ENCODE data around the gene TREX2.

Gene TREX2

DNA sequence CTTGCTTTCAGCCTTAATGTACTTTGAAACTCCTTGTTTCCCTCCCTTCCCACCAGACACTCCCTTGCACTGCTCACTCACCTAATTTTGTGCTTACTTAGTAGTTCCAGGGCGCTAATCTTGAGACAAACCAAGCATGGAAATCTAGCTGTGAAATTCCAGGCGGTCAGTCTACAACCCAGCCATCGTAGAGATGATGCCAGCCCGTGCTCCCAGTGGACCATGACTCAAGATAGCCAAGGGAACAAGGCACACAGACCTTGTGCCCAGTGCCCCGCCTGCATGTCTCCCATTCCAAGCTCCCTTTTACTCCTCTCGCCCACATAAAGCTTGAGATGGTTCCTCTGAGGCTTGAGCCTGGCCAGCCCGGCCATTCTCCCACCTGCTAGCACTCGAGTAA lies 11.1 kb downstream of the TREX2 start:
- no peak overlapping the region for H2BK15ac ChIP-seq (replicated peaks; ENCODE audit: low read depth)
- H3K4ac ChIP-seq (ENCODE audit: low read depth, low read length), result no peak overlapping the region
- no peaks in the 10 kb centered on the region for H3K36me3 ChIP-seq (ENCODE audit: control insufficient read depth, insufficient read depth, low read length)
- H3K79me2 ChIP-seq (ENCODE audit: control insufficient read depth, insufficient read depth, low read length), result no peaks in the 10 kb centered on the region
- no peaks in the 10 kb centered on the region for H3K79me1 ChIP-seq (ENCODE audit: low read length)
- H3K27ac ChIP-seq (ENCODE audit: low read depth, low read length), result no peak overlapping the region
- no peak overlapping the region for H3K4me2 ChIP-seq (ENCODE audit: low read length)
- H4K5ac ChIP-seq (ENCODE audit: low read length), result no peak overlapping the region
- H2AK5ac ChIP-seq (ENCODE audit: low read length), result no peak overlapping the region
- no peaks in the 10 kb centered on the region for H3K4me1 ChIP-seq (ENCODE audit: control insufficient read depth, low read depth, low read length)
- no peak overlapping the region for H3K18ac ChIP-seq (ENCODE audit: low read length)
- no peak overlapping the region for H4K8ac ChIP-seq (ENCODE audit: low read depth, low read length)
- H3K27me3 ChIP-seq (ENCODE audit: insufficient read depth, low read length, poor library complexity), result no peaks in the 10 kb centered on the region
- H3K9ac ChIP-seq (ENCODE audit: low read length), result no peak overlapping the region
- no peak overlapping the region for H2BK5ac ChIP-seq (ENCODE audit: low read length)
- no peak overlapping the region for H3K56ac ChIP-seq (ENCODE audit: low read length)
- no peak overlapping the region for H2BK120ac ChIP-seq (ENCODE audit: low read depth, low read length)
- H3K4me3 ChIP-seq (ENCODE audit: low read length), result no peak overlapping the region
- no peak overlapping the region for H3K23ac ChIP-seq (ENCODE audit: low read length)
- no CpG with 5 or more reads among the region's 8 CpGs for WGBS (ENCODE audit: extremely low coverage, insufficient coverage, low lambda C conversion rate)
- DNase-seq, result no peak

DNA sequence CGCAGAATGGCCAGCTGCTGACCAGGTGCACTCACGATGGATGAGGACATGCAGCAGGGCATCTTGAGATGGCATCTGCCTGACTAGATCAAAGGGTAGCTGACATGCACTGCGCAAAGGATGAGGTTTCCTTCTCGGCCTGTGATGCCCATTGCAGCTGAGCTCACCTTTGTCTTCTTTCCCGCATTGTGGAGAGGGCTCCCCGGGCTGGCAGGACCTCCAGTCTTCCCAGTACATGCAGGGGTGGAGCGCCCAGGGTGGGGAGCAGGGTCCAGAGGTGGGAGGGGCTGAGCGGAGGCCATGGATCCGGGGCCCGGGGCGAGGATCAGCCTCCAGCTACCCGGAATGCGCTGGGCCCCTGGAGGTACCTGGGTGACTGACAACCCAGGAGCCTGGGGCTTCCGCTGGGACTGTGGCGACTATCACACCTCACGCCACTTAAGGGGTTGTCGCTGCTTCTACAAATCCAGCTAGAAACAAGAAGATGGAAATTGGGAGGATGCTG lies 12.0 kb downstream of the TREX2 start:
- H4K8ac ChIP-seq (ENCODE audit: low read depth, low read length), result no peak overlapping the region
- H3K4me3 ChIP-seq (ENCODE audit: low read length), result no peak overlapping the region
- H3K9ac ChIP-seq (ENCODE audit: low read length), result no peak overlapping the region
- H2AK5ac ChIP-seq (ENCODE audit: low read length), result no peak overlapping the region
- H3K4me1 ChIP-seq (ENCODE audit: control insufficient read depth, low read depth, low read length), result no peaks in the 10 kb centered on the region
- no peak overlapping the region for H4K5ac ChIP-seq (ENCODE audit: low read length)
- H3K27me3 ChIP-seq (ENCODE audit: insufficient read depth, low read length, poor library complexity), result no peaks in the 10 kb centered on the region
- H2BK120ac ChIP-seq (ENCODE audit: low read depth, low read length), result no peak overlapping the region
- H3K27ac ChIP-seq (ENCODE audit: low read depth, low read length), result no peak overlapping the region
- no peak overlapping the region for H3K23ac ChIP-seq (ENCODE audit: low read length)
- H3K36me3 ChIP-seq (ENCODE audit: control insufficient read depth, insufficient read depth, low read length), result no peaks in the 10 kb centered on the region
- H3K79me1 ChIP-seq (ENCODE audit: low read length), result no peaks in the 10 kb centered on the region
- H3K79me2 ChIP-seq (ENCODE audit: control insufficient read depth, insufficient read depth, low read length), result no peaks in the 10 kb centered on the region
- no peak overlapping the region for H3K56ac ChIP-seq (ENCODE audit: low read length)
- WGBS (ENCODE audit: extremely low coverage, insufficient coverage, low lambda C conversion rate), result no CpG with 5 or more reads among the region's 17 CpGs
- H2BK5ac ChIP-seq (ENCODE audit: low read length), result no peak overlapping the region
- H3K4me2 ChIP-seq (ENCODE audit: low read length), result no peak overlapping the region
- H3K4ac ChIP-seq (ENCODE audit: low read depth, low read length), result no peak overlapping the region
- no peak for DNase-seq
- no peak overlapping the region for H2BK15ac ChIP-seq (replicated peaks; ENCODE audit: low read depth)
- H3K18ac ChIP-seq (ENCODE audit: low read length), result no peak overlapping the region

DNA sequence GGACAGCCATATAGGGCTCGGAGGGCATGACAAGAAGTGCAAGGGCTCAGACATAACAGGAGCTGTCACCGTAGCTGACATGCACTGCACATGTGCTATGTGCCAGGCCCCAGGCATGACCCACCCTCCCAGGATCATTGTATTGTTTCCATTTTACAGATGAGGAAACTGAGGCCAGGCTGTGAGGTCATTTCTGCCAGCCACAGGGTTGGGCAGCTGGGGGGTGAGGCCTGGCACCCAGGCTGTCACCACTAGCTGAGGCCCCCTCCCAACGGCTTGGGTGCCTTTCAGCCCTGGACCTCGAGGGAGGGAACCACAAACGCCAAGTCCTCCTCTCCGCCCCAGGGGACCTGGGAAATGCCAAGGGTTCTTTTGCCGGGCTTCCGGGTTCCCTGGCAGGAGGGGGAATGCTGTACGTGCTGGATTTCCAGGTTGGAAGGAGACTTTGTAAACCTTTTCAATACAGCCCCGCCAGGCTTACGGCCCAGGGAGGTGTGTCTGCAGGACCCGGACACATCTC lies 12.6 kb downstream of the TREX2 start:
- H3K56ac ChIP-seq (ENCODE audit: low read length), result no peak overlapping the region
- no peak overlapping the region for H3K4me2 ChIP-seq (ENCODE audit: low read length)
- no peak overlapping the region for H4K5ac ChIP-seq (ENCODE audit: low read length)
- no peak overlapping the region for H3K9ac ChIP-seq (ENCODE audit: low read length)
- H3K4me3 ChIP-seq (ENCODE audit: low read length), result no peak overlapping the region
- WGBS (ENCODE audit: extremely low coverage, insufficient coverage, low lambda C conversion rate), result no CpG with 5 or more reads among the region's 12 CpGs
- H4K8ac ChIP-seq (ENCODE audit: low read depth, low read length), result no peak overlapping the region
- no peaks in the 10 kb centered on the region for H3K36me3 ChIP-seq (ENCODE audit: control insufficient read depth, insufficient read depth, low read length)
- no peaks in the 10 kb centered on the region for H3K27me3 ChIP-seq (ENCODE audit: insufficient read depth, low read length, poor library complexity)
- H3K23ac ChIP-seq (ENCODE audit: low read length), result no peak overlapping the region
- no peaks in the 10 kb centered on the region for H3K79me2 ChIP-seq (ENCODE audit: control insufficient read depth, insufficient read depth, low read length)
- no peak overlapping the region for H3K27ac ChIP-seq (ENCODE audit: low read depth, low read length)
- no peaks in the 10 kb centered on the region for H3K79me1 ChIP-seq (ENCODE audit: low read length)
- no peak for DNase-seq
- no peak overlapping the region for H2BK15ac ChIP-seq (replicated peaks; ENCODE audit: low read depth)
- no peak overlapping the region for H3K18ac ChIP-seq (ENCODE audit: low read length)
- H2BK120ac ChIP-seq (ENCODE audit: low read depth, low read length), result no peak overlapping the region
- H2BK5ac ChIP-seq (ENCODE audit: low read length), result no peak overlapping the region
- H3K4me1 ChIP-seq (ENCODE audit: control insufficient read depth, low read depth, low read length), result no peaks in the 10 kb centered on the region
- no peak overlapping the region for H2AK5ac ChIP-seq (ENCODE audit: low read length)
- H3K4ac ChIP-seq (ENCODE audit: low read depth, low read length), result no peak overlapping the region

DNA sequence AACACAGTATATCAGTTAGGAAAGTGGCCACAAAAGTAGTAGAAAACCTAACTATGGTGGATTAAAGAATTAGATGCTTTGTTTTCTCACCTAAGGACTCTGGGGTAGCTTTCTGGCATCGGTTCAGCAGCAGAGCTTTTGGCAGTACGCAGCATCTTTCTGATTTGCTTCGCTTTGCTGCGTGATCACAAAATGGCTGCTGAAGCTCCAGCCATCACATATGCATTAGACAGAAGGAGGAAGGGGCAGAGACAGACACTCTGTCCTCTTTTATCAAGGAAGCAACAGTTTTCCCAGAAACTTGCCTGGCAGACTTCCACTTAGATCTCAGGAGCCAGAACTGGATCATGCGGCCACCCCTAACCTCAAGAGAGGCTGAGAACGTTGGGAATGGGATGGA lies 15.1 kb downstream of the TREX2 start:
- H2AK5ac ChIP-seq (ENCODE audit: low read length), result no peak overlapping the region
- no peak overlapping the region for H4K5ac ChIP-seq (ENCODE audit: low read length)
- H2BK5ac ChIP-seq (ENCODE audit: low read length), result no peak overlapping the region
- WGBS (ENCODE audit: extremely low coverage, insufficient coverage, low lambda C conversion rate), result no CpG with 5 or more reads among the region's 6 CpGs
- H3K23ac ChIP-seq (ENCODE audit: low read length), result no peak overlapping the region
- no peak overlapping the region for H3K4me2 ChIP-seq (ENCODE audit: low read length)
- H3K79me1 ChIP-seq (ENCODE audit: low read length), result no peaks in the 10 kb centered on the region
- DNase-seq, result no peak
- H3K4me1 ChIP-seq (ENCODE audit: control insufficient read depth, low read depth, low read length), result no peaks in the 10 kb centered on the region
- no peak overlapping the region for H3K4me3 ChIP-seq (ENCODE audit: low read length)
- H3K27me3 ChIP-seq (ENCODE audit: insufficient read depth, low read length, poor library complexity), result no peaks in the 10 kb centered on the region
- no peak overlapping the region for H2BK120ac ChIP-seq (ENCODE audit: low read depth, low read length)
- H3K79me2 ChIP-seq (ENCODE audit: control insufficient read depth, insufficient read depth, low read length), result no peaks in the 10 kb centered on the region
- H3K18ac ChIP-seq (ENCODE audit: low read length), result no peak overlapping the region
- H3K4ac ChIP-seq (ENCODE audit: low read depth, low read length), result no peak overlapping the region
- no peaks in the 10 kb centered on the region for H3K36me3 ChIP-seq (ENCODE audit: control insufficient read depth, insufficient read depth, low read length)
- H3K27ac ChIP-seq (ENCODE audit: low read depth, low read length), result no peak overlapping the region
- H3K9ac ChIP-seq (ENCODE audit: low read length), result no peak overlapping the region
- H3K56ac ChIP-seq (ENCODE audit: low read length), result no peak overlapping the region
- H4K8ac ChIP-seq (ENCODE audit: low read depth, low read length), result no peak overlapping the region
- no peak overlapping the region for H2BK15ac ChIP-seq (replicated peaks; ENCODE audit: low read depth)

DNA sequence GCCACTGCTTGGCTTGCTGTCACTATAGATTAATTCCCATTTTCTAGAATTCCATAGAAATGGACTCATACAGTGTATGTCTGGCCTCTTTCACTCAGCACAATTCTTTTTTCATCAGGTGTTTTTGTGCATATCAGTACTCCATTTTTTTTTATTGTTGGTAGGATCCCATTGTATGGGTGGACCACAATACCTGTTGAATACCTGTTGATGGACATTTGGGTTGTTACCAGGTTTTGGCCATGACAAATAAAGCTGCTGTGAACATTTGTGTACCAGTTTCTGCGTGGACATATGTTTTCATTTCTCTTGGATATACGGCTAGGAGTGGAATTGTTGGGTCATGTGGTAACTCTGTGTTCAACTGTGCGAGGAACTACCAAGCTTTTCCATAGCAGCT lies 19.7 kb downstream of the TREX2 start:
- Histone ChIP-seq H3K9ac (ENCODE audit: low read length) (no peak overlapping the region), H3K4ac (ENCODE audit: low read depth, low read length) (no peak overlapping the region), H2AK5ac (ENCODE audit: low read length) (no peak overlapping the region), H3K56ac (ENCODE audit: low read length) (no peak overlapping the region), H3K4me3 (ENCODE audit: low read length) (no peak overlapping the region), H3K79me1 (ENCODE audit: low read length) (no peaks in the 10 kb centered on the region), H2BK5ac (ENCODE audit: low read length) (no peak overlapping the region), H3K18ac (ENCODE audit: low read length) (no peak overlapping the region), H3K36me3 (ENCODE audit: control insufficient read depth, insufficient read depth, low read length) (no peaks in the 10 kb centered on the region), H4K5ac (ENCODE audit: low read length) (no peak overlapping the region), H3K79me2 (ENCODE audit: control insufficient read depth, insufficient read depth, low read length) (no peaks in the 10 kb centered on the region), H3K27me3 (ENCODE audit: insufficient read depth, low read length, poor library complexity) (no peaks in the 10 kb centered on the region), H2BK15ac (replicated peaks; ENCODE audit: low read depth) (no peak overlapping the region), H2BK120ac (ENCODE audit: low read depth, low read length) (no peak overlapping the region), H3K27ac (ENCODE audit: low read depth, low read length) (no peak overlapping the region), H3K4me1 (ENCODE audit: control insufficient read depth, low read depth, low read length) (no peaks in the 10 kb centered on the region), H4K8ac (ENCODE audit: low read depth, low read length) (no peak overlapping the region), H3K23ac (ENCODE audit: low read length) (no peak overlapping the region), H3K4me2 (ENCODE audit: low read length) (no peak overlapping the region)
- no peak for DNase-seq
- no CpG with 5 or more reads among the region's 3 CpGs for WGBS (ENCODE audit: extremely low coverage, insufficient coverage, low lambda C conversion rate)

DNA sequence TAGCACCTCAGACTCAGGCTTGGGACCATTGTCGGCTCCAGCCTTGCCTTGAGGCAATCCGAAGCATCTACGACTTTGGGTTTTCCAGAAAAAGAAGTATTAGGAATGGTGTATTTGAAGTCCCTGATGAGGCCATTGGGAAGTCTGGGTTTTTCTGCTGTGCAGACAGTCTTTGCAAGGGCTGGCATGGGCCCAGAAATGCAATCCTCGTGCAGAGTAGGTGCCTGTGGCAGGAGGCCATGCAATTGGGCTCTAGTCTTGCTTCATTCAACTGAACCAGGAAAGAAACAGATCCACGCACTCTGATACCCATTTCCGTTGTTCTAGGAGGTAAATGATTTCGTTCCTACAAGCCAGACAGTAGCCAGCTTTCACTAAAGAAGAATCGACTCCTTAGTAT lies 22.2 kb downstream of the TREX2 start:
- Histone ChIP-seq H2BK120ac (ENCODE audit: low read depth, low read length) (no peak overlapping the region), H3K18ac (ENCODE audit: low read length) (no peak overlapping the region), H3K9ac (ENCODE audit: low read length) (no peak overlapping the region), H3K79me2 (ENCODE audit: control insufficient read depth, insufficient read depth, low read length) (no peaks in the 10 kb centered on the region), H3K23ac (ENCODE audit: low read length) (no peak overlapping the region), H2AK5ac (ENCODE audit: low read length) (no peak overlapping the region), H3K4ac (ENCODE audit: low read depth, low read length) (no peak overlapping the region), H3K27ac (ENCODE audit: low read depth, low read length) (no peak overlapping the region), H3K27me3 (ENCODE audit: insufficient read depth, low read length, poor library complexity) (no peaks in the 10 kb centered on the region), H2BK5ac (ENCODE audit: low read length) (no peak overlapping the region), H3K56ac (ENCODE audit: low read length) (no peak overlapping the region), H3K79me1 (ENCODE audit: low read length) (no peaks in the 10 kb centered on the region), H4K8ac (ENCODE audit: low read depth, low read length) (no peak overlapping the region), H2BK15ac (replicated peaks; ENCODE audit: low read depth) (no peak overlapping the region), H3K4me3 (ENCODE audit: low read length) (no peak overlapping the region), H3K36me3 (ENCODE audit: control insufficient read depth, insufficient read depth, low read length) (no peaks in the 10 kb centered on the region), H3K4me1 (ENCODE audit: control insufficient read depth, low read depth, low read length) (no peaks in the 10 kb centered on the region), H3K4me2 (ENCODE audit: low read length) (no peak overlapping the region), H4K5ac (ENCODE audit: low read length) (no peak overlapping the region)
- no peak for DNase-seq
- no CpG with 5 or more reads among the region's 8 CpGs for WGBS (ENCODE audit: extremely low coverage, insufficient coverage, low lambda C conversion rate)

Data from mesendoderm (in vitro differentiated cells).